HepG2 (cell line): Measurements from ENCODE around the gene CHMP6. TPM values are rescaled to one million over a fixed set of nuclear protein-coding genes. Genes with fewer than 3 reads are reported as not detected.

ENCODE experiments used
- ATAC-seq: fragments of 200-7000 bp; cut with Tn5 transposase; 3 replicates; pipeline ENCODE4 v1.9.1; 2020; ENCODE audit warnings: mild to moderate bottlenecking, moderate library complexity
- BruUV-seq: library from RNA; stranded (reverse); fragments of 400-500 nt; replicated peaks from 2 replicates; lab custom pipeline; 2021; lab: Mats Ljungman, UMichigan
- CTCF ChIA-PET: fragments of 300-600 bp; formaldehyde crosslinking; extraction: SDS; loops from one replicate; lab custom pipeline; 2021; ENCODE audit warnings: low total read pairs, inconsistent platforms, low intra/inter-chr PET ratio; lab: Yijun Ruan, JAX
- POLR2A ChIA-PET: fragments of 350-600 bp; sonication (Branson Sonifier 250); formaldehyde crosslinking; loops from one replicate; lab custom pipeline; 2020; ENCODE audit warnings: antibody characterized with exemption, inconsistent platforms; lab: Yijun Ruan, JAX
- DNase-seq: peaks from one replicate; pipeline ENCODE4 v3.0.0-alpha.2; 2015; ENCODE audit warnings: low spot score
- FAIRE-seq: peaks from 3 replicates; lab custom pipeline; 2011; peaks lifted over from hg19 to GRCh38; lab: Jason Lieb, UNC
- H2AFZ ChIP-seq: one replicate; pipeline ENCODE4 v1.6.1; 2011; ENCODE audit warnings: low read length, inconsistent platforms
- H3K27ac ChIP-seq: fragments of 300-600 bp; 3 replicates; pipeline ENCODE4 v1.8.0; 2011; ENCODE audit warnings: mixed run types, mild to moderate bottlenecking, mixed read lengths, low read length, inconsistent platforms; ENCODE audit not compliant: insufficient read depth; ENCODE audit errors: extremely low read length
- H3K27me3 ChIP-seq, 2 experiments: fragments of 200-600 bp in 1 of 2; 2 replicates in 1 of 2; 3 replicates in 1 of 2; pipeline versions ENCODE4 v1.6.0 to v1.8.0; 2011; ENCODE audit warnings: low read length in 2 of 2, mild to moderate bottlenecking in 2 of 2, moderate library complexity in 2 of 2, inconsistent platforms in 1 of 2; ENCODE audit not compliant: insufficient read depth in 2 of 2, control insufficient read depth in 1 of 2
- H3K36me3 ChIP-seq, 2 experiments: fragments of 200-600 bp in 1 of 2; replicated peaks in 1 of 2; 2 replicates in 1 of 2; 3 replicates in 1 of 2; pipeline versions ENCODE4 v1.5.1 to v1.8.0; 2011; ENCODE audit warnings: low read length in 2 of 2, inconsistent platforms in 1 of 2; ENCODE audit not compliant: insufficient read depth in 2 of 2, control insufficient read depth in 1 of 2
- H3K4me1 ChIP-seq: 2 replicates; pipeline ENCODE4 v1.5.1; 2012; ENCODE audit warnings: low read length, inconsistent platforms; ENCODE audit not compliant: insufficient read depth
- H3K4me2 ChIP-seq: 2 replicates; pipeline ENCODE4 v1.6.0; 2011; ENCODE audit warnings: low read depth, low read length, inconsistent platforms
- H3K4me3 ChIP-seq, 3 experiments: fragments of 200-600 bp in 1 of 3; sonication (generic), shearing (Covaris generic) in 1 of 3; replicated peaks in 1 of 3; 2 replicates each; pipeline ENCODE4 v1.5.1; 2011 to 2016; ENCODE audit warnings: low read length in 3 of 3, inconsistent platforms in 2 of 3, low read depth in 2 of 3, mild to moderate bottlenecking in 2 of 3, control low read depth in 1 of 3, mixed read lengths in 1 of 3; ENCODE audit not compliant: insufficient read depth in 1 of 3
- H3K79me2 ChIP-seq: one replicate; pipeline ENCODE4 v1.6.1; 2011; ENCODE audit warnings: low read length, inconsistent platforms; ENCODE audit not compliant: insufficient read depth
- H3K9ac ChIP-seq: 2 replicates; pipeline ENCODE4 v1.6.0; 2011; ENCODE audit warnings: mild to moderate bottlenecking, low read depth, low read length, inconsistent platforms; ENCODE audit not compliant: insufficient read depth
- H3K9me3 ChIP-seq: 2 replicates; pipeline ENCODE4 v1.5.1; 2012; ENCODE audit warnings: mild to moderate bottlenecking, low read length
- H4K20me1 ChIP-seq: 2 replicates; pipeline ENCODE4 v1.6.0; 2011; ENCODE audit warnings: inconsistent platforms, mild to moderate bottlenecking, low read length, moderate library complexity; ENCODE audit not compliant: insufficient read depth
- AGO2 ChIP-seq: fragments of 200-400 bp; formaldehyde crosslinking; optimal IDR thresholded peaks from 2 replicates; pipeline ENCODE3; 2017; ENCODE audit warnings: mild to moderate bottlenecking, low read depth, low read length, moderate library complexity
- MXD4 ChIP-seq: IDR thresholded peaks from 2 replicates; pipeline ENCODE4 v1.6.1; 2016; ENCODE audit warnings: mild to moderate bottlenecking, missing biosample characterization, missing genetic modification reagents
- ZNF670 ChIP-seq: sonication (generic); formaldehyde crosslinking; IDR thresholded peaks from 2 replicates; pipeline ENCODE4 v1.8.0; 2022; ENCODE audit warnings: mild to moderate bottlenecking, missing genetic modification reagents, borderline replicate concordance
- ZNF703 ChIP-seq: sonication (generic); formaldehyde crosslinking; IDR thresholded peaks from 2 replicates; pipeline ENCODE4 v1.5.1; 2020; ENCODE audit warnings: missing genetic modification reagents, mild to moderate bottlenecking, moderate library complexity, borderline replicate concordance
- ZNF768 ChIP-seq: sonication (generic); formaldehyde crosslinking; IDR thresholded peaks from 2 replicates; pipeline ENCODE4 v1.4.0; 2020; ENCODE audit warnings: missing genetic modification reagents
- WGBS: methylation state at CpG from one replicate; pipeline ENCODE4 v1.1.6; 2017; ENCODE audit warnings: low lambda C conversion rate; 5-methylcytosine and 5-hydroxymethylcytosine counted together
- in situ Hi-C: cut with HindIII; loops from 2 replicates; pipeline ENCODE4 v1.10.0; 2017; ENCODE audit warnings: low pct_unique_long_range_greater_than_20kb; ENCODE audit not compliant: extremely low pct_ligation_motif_present
- intact Hi-C: fragments of 100-400 bp; cut with micrococcal nuclease; formaldehyde crosslinking; loops from one replicate; pipeline ENCODE4 v1.10.0; 2022; ENCODE audit not compliant: unreplicated experiment
- polyA plus RNA-seq, 8 experiments: library from polyadenylated mRNA; depleted of rRNA in 3 of 8; stranded (reverse) in 7 of 8; unstranded in 1 of 8; fragments of >200 nt; fragmentation: Illumina TruSeq in 4 of 8; extraction: Trizol in 4 of 8; gene quantifications; 2 replicates each; pipeline versions ENCODE4 v1.2.1 to v1.2.3, GENCODE V29; 2011 to 2016; ENCODE audit warnings: low read depth in 4 of 8, missing spikeins in 1 of 8, mixed read lengths in 1 of 8; ENCODE audit not compliant: insufficient read depth in 1 of 8
- total RNA-seq, 5 experiments: library from RNA; depleted of rRNA; stranded (reverse); fragments of >200 nt; fragmentation: Illumina TruSeq; extraction: Trizol; gene quantifications; 2 replicates each; pipeline ENCODE4 v1.2.3, GENCODE V29; 2016; ENCODE audit warnings: low read depth in 1 of 5
- TF ChIP-seq, protein P1 (sequence below): sonication (generic); formaldehyde crosslinking; IDR thresholded peaks from 2 replicates; pipeline ENCODE4 v1.4.0; 2020; ENCODE audit warnings: low read depth, mild to moderate bottlenecking, missing genetic modification reagents
- TF ChIP-seq, protein P2 (sequence below): sonication (generic); formaldehyde crosslinking; IDR thresholded peaks from 2 replicates; pipeline ENCODE4 v1.8.1; 2023; ENCODE audit warnings: mild to moderate bottlenecking, missing genetic modification reagents

CHMP6 gene
- total and polyA plus RNA-seq, 2 of the 13 experiments (the other 11 are each of a cell fraction or from before 2014, with no cell fraction given): 11.1 to 24.2 TPM

DNA sequence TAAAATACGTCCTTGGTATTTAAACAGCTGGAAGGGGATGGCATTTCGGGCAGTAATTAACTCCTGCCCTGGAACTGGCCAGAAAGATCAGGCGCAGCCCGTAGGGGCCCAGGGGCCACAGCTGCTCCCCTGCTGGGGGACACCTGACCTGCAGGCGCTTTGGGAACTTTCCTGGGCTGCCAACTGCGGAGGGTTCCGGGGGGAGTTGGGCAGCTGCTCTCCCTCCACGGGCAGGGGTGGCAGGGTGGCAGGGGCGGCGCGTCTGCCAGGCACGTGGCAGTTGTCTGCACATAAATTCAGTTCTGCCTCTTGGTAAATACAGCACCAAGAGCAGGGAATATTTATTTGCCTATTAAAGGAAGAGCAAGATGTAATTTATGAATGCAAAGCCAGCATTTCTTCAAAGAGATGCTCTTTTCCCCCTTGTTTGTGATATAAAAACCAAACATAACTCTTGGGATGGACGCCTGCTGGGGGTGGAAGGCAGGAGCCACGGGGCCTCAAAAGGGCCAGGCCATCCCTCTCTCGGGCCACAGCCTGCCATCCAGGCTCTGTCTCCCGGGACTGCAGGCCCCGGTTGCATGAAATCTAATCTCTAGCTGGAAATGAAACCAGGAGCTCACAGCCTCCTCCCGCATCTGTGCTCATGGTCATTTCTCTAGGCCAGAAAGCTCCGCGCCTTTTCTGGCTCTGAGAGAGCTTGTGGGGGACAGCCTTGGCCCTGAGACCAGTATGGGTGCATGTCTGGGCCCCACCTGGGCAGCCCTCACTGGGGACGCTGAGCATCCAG, 29.9 kb upstream of the CHMP6 start:
- TF ChIP-seq AGO2: peak; percentile 31
- no peak for TF ChIP-seq ZNF670 (CRISPR knock-in tag)
- TF ChIP-seq ZNF768 (CRISPR knock-in tag): peak; percentile 1; the same call in 1 of the 2 replicates
- BruUV-seq: no TSS peak
- Histone ChIP-seq H3K9me3 (no peaks in the 10 kb centered on the region), H3K9ac (no peak overlapping the region), H3K36me3 (peaks cover 9% of the 10 kb centered on the region in 2 experiments; a peak in 3 of 5 replicates), H3K4me3 (no peak overlapping the region), H3K4me2 (no peak overlapping the region), H3K27ac (no peak overlapping the region), H3K79me2 (no peaks in the 10 kb centered on the region), H3K27me3 (no peaks in the 10 kb centered on the region), H3K4me1 (no peaks in the 10 kb centered on the region), H4K20me1 (no peaks in the 10 kb centered on the region), H2AFZ (no peak overlapping the region)
- DNase-seq: no peak
- ChIA-PET POLR2A (no interaction called here), CTCF (no interaction called here)
- FAIRE-seq: no peak
- WGBS: 93% methylated on average over 19 of the region's 21 CpGs
- no peak for ATAC-seq
- in situ Hi-C loops: no loop called here
- intact Hi-C loops: no loop called here

DNA sequence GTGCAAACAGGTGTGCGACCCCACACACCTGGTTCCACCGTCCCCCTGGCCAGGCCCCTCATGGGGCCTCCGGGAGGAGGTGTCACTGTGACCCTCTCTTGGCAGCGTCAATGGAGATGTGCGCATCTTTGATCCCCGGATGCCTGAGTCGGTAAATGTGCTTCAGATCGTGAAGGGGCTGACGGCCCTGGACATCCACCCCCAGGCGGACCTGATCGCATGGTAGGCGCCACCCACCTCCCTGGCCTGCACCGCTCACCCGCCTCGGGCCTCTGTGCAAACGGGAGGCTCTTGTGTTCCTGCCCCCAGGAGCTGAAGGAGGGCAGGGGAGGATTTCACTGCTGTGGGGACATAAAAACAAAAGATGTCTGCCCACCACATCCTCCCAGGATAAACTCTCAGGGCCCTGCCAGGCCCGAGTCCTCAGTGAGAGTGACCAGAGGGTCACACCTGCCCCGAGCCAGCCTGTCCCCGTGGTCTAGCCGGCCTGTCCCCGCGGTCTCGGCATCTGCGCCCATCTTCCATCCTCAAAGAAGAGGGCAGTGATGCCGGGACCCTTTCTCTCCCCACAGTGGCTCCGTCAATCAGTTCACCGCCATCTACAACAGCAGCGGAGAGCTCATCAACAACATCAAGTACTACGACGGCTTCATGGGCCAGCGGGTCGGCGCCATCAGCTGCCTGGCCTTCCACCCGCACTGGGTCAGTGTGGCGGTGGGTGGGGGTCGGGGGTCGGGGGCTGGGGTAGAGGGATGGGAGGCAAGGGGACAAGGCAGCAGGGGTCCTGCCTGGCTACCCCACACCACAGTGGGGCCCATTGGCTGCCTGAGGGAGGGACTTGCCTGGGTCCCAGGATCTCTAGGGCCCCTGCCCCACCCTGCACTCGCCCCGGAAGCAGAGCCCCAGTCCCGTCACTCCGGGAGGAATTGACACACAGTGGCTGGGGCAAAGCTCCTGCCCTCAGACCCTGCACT, 29.0 kb upstream of the CHMP6 start:
- H3K79me2 ChIP-seq: no peaks in the 10 kb centered on the region
- no TSS peak for BruUV-seq
- ChIA-PET CTCF (no interaction called here), POLR2A (no interaction called here)
- no peaks in the 10 kb centered on the region for H3K9me3 ChIP-seq
- in situ Hi-C loops: no loop called here
- no peaks in the 10 kb centered on the region for H3K4me1 ChIP-seq
- H3K27me3 ChIP-seq: no peaks in the 10 kb centered on the region
- no peak overlapping the region for H3K9ac ChIP-seq
- H3K4me2 ChIP-seq: no peak overlapping the region
- no peak overlapping the region for H2AFZ ChIP-seq
- ATAC-seq (no peak), DNase-seq (no peak), FAIRE-seq (no peak)
- H3K36me3 ChIP-seq: peaks cover 8 to 9% of the 10 kb centered on the region in 2 experiments; a peak in 3 of 5 replicates
- TF ChIP-seq, protein P1, sequence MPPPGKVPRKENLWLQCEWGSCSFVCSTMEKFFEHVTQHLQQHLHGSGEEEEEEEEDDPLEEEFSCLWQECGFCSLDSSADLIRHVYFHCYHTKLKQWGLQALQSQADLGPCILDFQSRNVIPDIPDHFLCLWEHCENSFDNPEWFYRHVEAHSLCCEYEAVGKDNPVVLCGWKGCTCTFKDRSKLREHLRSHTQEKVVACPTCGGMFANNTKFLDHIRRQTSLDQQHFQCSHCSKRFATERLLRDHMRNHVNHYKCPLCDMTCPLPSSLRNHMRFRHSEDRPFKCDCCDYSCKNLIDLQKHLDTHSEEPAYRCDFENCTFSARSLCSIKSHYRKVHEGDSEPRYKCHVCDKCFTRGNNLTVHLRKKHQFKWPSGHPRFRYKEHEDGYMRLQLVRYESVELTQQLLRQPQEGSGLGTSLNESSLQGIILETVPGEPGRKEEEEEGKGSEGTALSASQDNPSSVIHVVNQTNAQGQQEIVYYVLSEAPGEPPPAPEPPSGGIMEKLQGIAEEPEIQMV (CRISPR knock-in tag): no peak
- TF ChIP-seq ZNF703 (CRISPR knock-in tag): no peak
- TF ChIP-seq MXD4 (CRISPR knock-in tag): no peak
- TF ChIP-seq, protein P2, sequence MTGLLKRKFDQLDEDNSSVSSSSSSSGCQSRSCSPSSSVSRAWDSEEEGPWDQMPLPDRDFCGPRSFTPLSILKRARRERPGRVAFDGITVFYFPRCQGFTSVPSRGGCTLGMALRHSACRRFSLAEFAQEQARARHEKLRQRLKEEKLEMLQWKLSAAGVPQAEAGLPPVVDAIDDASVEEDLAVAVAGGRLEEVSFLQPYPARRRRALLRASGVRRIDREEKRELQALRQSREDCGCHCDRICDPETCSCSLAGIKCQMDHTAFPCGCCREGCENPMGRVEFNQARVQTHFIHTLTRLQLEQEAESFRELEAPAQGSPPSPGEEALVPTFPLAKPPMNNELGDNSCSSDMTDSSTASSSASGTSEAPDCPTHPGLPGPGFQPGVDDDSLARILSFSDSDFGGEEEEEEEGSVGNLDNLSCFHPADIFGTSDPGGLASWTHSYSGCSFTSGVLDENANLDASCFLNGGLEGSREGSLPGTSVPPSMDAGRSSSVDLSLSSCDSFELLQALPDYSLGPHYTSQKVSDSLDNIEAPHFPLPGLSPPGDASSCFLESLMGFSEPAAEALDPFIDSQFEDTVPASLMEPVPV (CRISPR knock-in tag): no peak
- TF ChIP-seq ZNF768 (CRISPR knock-in tag): 0 out of 2 replicates have a peak, but pooled peaks have one; percentile 4
- intact Hi-C loops: no loop called here
- no peak overlapping the region for H3K27ac ChIP-seq
- no peaks in the 10 kb centered on the region for H4K20me1 ChIP-seq
- 96% methylated on average over 38 of the region's 41 CpGs for WGBS
- no peak overlapping the region for H3K4me3 ChIP-seq
